ENCODE measurements around the gene UNC79.

Gene UNC79

DNA sequence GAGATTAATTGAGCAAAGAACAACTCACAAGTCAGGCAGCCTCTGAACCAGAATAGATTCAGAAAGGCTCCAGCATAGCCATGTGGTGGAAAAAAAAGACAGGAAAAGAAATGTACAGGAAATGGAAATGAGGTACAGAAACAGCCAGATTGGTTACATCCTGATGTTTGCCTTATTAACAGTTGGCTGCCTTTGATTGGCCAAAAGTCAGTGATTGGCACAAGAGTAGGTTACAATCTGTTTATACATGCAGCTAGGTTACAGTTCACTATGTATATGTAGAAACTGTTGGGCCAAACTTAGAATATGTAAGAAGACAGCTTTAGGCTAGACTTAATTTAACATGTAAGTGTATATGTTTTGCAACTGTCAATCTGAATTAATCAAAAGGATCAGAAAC is 118.9 kb downstream of the UNC79 start:
- TF ChIP-seq EZH2phosphoT487 (conservative IDR thresholded peaks at IDR 0.05; ENCODE audit: low read length) (no peak), CTCF (IDR thresholded peaks at IDR 0.05; ENCODE audit: insufficient read depth, low read length, poor library complexity, severe bottlenecking) (no peak)
- H4K20me1 ChIP-seq (ENCODE audit: low read depth, low read length), result no peaks in the 10 kb centered on the region
- no peaks in the 10 kb centered on the region for H3K27me3 ChIP-seq (ENCODE audit: low read length)
- no peak overlapping the region for H3K4me3 ChIP-seq (ENCODE audit: insufficient read depth, low read length, poor library complexity, severe bottlenecking)
- H3K4me2 ChIP-seq (ENCODE audit: low read depth, low read length, poor library complexity, severe bottlenecking), result no peak overlapping the region
- H3K9me2 ChIP-seq (replicated peaks; ENCODE audit: insufficient read depth, low read length), result no peaks in the 10 kb centered on the region
- no peak overlapping the region for H2AFZ ChIP-seq (ENCODE audit: low read depth, low read length, severe bottlenecking)
- H3K9ac ChIP-seq (ENCODE audit: low read length), result no peak overlapping the region
- no peak overlapping the region for H3K27ac ChIP-seq (ENCODE audit: low read depth, low read length)
- H3K9me3 ChIP-seq (ENCODE audit: insufficient read depth, low read length), result no peaks in the 10 kb centered on the region
- H3K79me2 ChIP-seq (ENCODE audit: insufficient read depth, low read length), result no peaks in the 10 kb centered on the region
- H3F3A ChIP-seq (ENCODE audit: insufficient read depth), result no peaks in the 10 kb centered on the region
- no peaks in the 10 kb centered on the region for H3K36me3 ChIP-seq (ENCODE audit: low read length)

GRCh38 chr14:93564918-93565317 is 134.2 kb downstream of the UNC79 start:
- Histone ChIP-seq H3K4me2 (ENCODE audit: low read depth, low read length, poor library complexity, severe bottlenecking) (no peak overlapping the region), H3K9me3 (ENCODE audit: insufficient read depth, low read length) (no peaks in the 10 kb centered on the region), H3K79me2 (ENCODE audit: insufficient read depth, low read length) (no peaks in the 10 kb centered on the region), H4K20me1 (ENCODE audit: low read depth, low read length) (no peaks in the 10 kb centered on the region), H3K9ac (ENCODE audit: low read length) (no peak overlapping the region), H3K27ac (ENCODE audit: low read depth, low read length) (no peak overlapping the region), H3K4me3 (ENCODE audit: insufficient read depth, low read length, poor library complexity, severe bottlenecking) (no peak overlapping the region), H3F3A (ENCODE audit: insufficient read depth) (no peaks in the 10 kb centered on the region), H3K27me3 (ENCODE audit: low read length) (no peaks in the 10 kb centered on the region), H3K36me3 (ENCODE audit: low read length) (no peaks in the 10 kb centered on the region), H3K9me2 (replicated peaks; ENCODE audit: insufficient read depth, low read length) (no peaks in the 10 kb centered on the region), H2AFZ (ENCODE audit: low read depth, low read length, severe bottlenecking) (no peak overlapping the region)
- no peak for TF ChIP-seq EZH2phosphoT487 (conservative IDR thresholded peaks at IDR 0.05; ENCODE audit: low read length)
- no peak for TF ChIP-seq CTCF (IDR thresholded peaks at IDR 0.05; ENCODE audit: insufficient read depth, low read length, poor library complexity, severe bottlenecking)

GRCh38 chr14:93566065-93566693 is 135.4 kb downstream of the UNC79 start:
- no peaks in the 10 kb centered on the region for H4K20me1 ChIP-seq (ENCODE audit: low read depth, low read length)
- no peak for TF ChIP-seq EZH2phosphoT487 (conservative IDR thresholded peaks at IDR 0.05; ENCODE audit: low read length)
- TF ChIP-seq CTCF (IDR thresholded peaks at IDR 0.05; ENCODE audit: insufficient read depth, low read length, poor library complexity, severe bottlenecking), result no peak
- no peaks in the 10 kb centered on the region for H3K79me2 ChIP-seq (ENCODE audit: insufficient read depth, low read length)
- no peak overlapping the region for H3K4me3 ChIP-seq (ENCODE audit: insufficient read depth, low read length, poor library complexity, severe bottlenecking)
- no peak overlapping the region for H2AFZ ChIP-seq (ENCODE audit: low read depth, low read length, severe bottlenecking)
- no peak overlapping the region for H3K4me2 ChIP-seq (ENCODE audit: low read depth, low read length, poor library complexity, severe bottlenecking)
- no peaks in the 10 kb centered on the region for H3K9me2 ChIP-seq (replicated peaks; ENCODE audit: insufficient read depth, low read length)
- no peak overlapping the region for H3K27ac ChIP-seq (ENCODE audit: low read depth, low read length)
- H3K27me3 ChIP-seq (ENCODE audit: low read length), result no peaks in the 10 kb centered on the region
- no peaks in the 10 kb centered on the region for H3K36me3 ChIP-seq (ENCODE audit: low read length)
- no peaks in the 10 kb centered on the region for H3K9me3 ChIP-seq (ENCODE audit: insufficient read depth, low read length)
- no peaks in the 10 kb centered on the region for H3F3A ChIP-seq (ENCODE audit: insufficient read depth)
- H3K9ac ChIP-seq (ENCODE audit: low read length), result no peak overlapping the region
